Measurements from ENCODE around the gene CWH43.

GRCh38 chr4:48985602-48985975 lies 486 bp upstream of the CWH43 start:
- no peak for TF ChIP-seq CTCF (IDR thresholded peaks at IDR 0.05)
- TF ChIP-seq POLR2A (IDR thresholded peaks at IDR 0.05) = no peak
- TF ChIP-seq POLR2AphosphoS5 (IDR thresholded peaks at IDR 0.05) = no peak

Data from breast epithelium (tissue), 3 donors.